GM12878 (cell line): ENCODE measurements around the gene C2orf92. TPM values are rescaled to one million over a fixed set of nuclear protein-coding genes. Genes with fewer than 3 reads are reported as not detected.
A peak's percentile ranks its signal among the peaks of the same experiment; 100 is the strongest.

Experiments
- ATAC-seq: fragments of 200-7000 bp; cut with Tn5 transposase; 3 replicates; pipeline ENCODE4 v1.9.1; 2020; ENCODE audit warnings: mild to moderate bottlenecking, moderate library complexity
- BruUV-seq: library from RNA; stranded (reverse); fragments of 400-500 nt; replicated peaks from 2 replicates; lab custom pipeline; 2021; lab: Mats Ljungman, UMichigan
- CTCF ChIA-PET: fragments of 300-600 bp; sonication (Branson Sonifier 250); formaldehyde crosslinking; extraction: SDS; loops from one replicate; lab custom pipeline; 2021; ENCODE audit warnings: inconsistent platforms; lab: Yijun Ruan, JAX
- POLR2A ChIA-PET: fragments of 350-600 bp; formaldehyde crosslinking; extraction: SDS; loops from one replicate; lab custom pipeline; 2021; ENCODE audit warnings: inconsistent platforms; lab: Charles Lee
- RAD21 ChIA-PET: fragments of 300-600 bp; sonication (Branson Sonifier 250); formaldehyde crosslinking; loops from one replicate; lab custom pipeline; 2023; ENCODE audit warnings: antibody characterized with exemption; ENCODE audit not compliant: unreplicated experiment; lab: Charles Lee
- SMC1A ChIA-PET: fragments of 300-600 bp; sonication (Branson Sonifier 250); formaldehyde crosslinking; loops from one replicate; lab custom pipeline; 2023; ENCODE audit not compliant: unreplicated experiment, uncharacterized antibody; lab: Charles Lee
- DNase-seq: peaks from one replicate; pipeline ENCODE4 v3.0.0-alpha.2; 2011; ENCODE audit warnings: low read depth, low spot score
- FAIRE-seq: peaks from 3 replicates; lab custom pipeline; 2011; peaks lifted over from hg19 to GRCh38; lab: Jason Lieb, UNC
- H2AFZ ChIP-seq: 2 replicates; pipeline ENCODE4 v1.6.0; 2011; ENCODE audit warnings: low read depth, low read length, control low read depth; ENCODE audit not compliant: control insufficient read depth
- H3K27ac ChIP-seq: 2 replicates; pipeline ENCODE4 v1.5.1; 2011; ENCODE audit warnings: control low read depth; ENCODE audit not compliant: control insufficient read depth, insufficient read depth
- H3K27me3 ChIP-seq, 2 experiments: replicated peaks in 1 of 2; 2 replicates each; pipeline versions ENCODE4 v1.6.0 to v1.6.1; 2011; ENCODE audit warnings: low read length in 1 of 2; ENCODE audit not compliant: control insufficient read depth in 2 of 2, insufficient read depth in 2 of 2
- H3K36me3 ChIP-seq, 2 experiments: 2 replicates each; pipeline ENCODE4 v1.5.1; 2011; ENCODE audit warnings: low read length in 1 of 2; ENCODE audit not compliant: control insufficient read depth in 2 of 2, insufficient read depth in 2 of 2
- H3K4me1 ChIP-seq: 2 replicates; pipeline ENCODE4 v1.6.1; 2011; ENCODE audit warnings: mild to moderate bottlenecking, low read length, moderate library complexity, mixed read lengths; ENCODE audit not compliant: control insufficient read depth, insufficient read depth
- H3K4me2 ChIP-seq: 2 replicates; pipeline ENCODE4 v1.6.0; 2011; ENCODE audit warnings: control low read depth; ENCODE audit not compliant: control insufficient read depth, insufficient read depth
- H3K4me3 ChIP-seq: fragments of 200-600 bp; sonication (generic); 2 replicates; pipeline ENCODE4 v1.5.1; 2016
- H3K79me2 ChIP-seq: 2 replicates; pipeline ENCODE4 v1.6.0; 2011; ENCODE audit warnings: low read length; ENCODE audit not compliant: control insufficient read depth, insufficient read depth
- H3K9ac ChIP-seq: 2 replicates; pipeline ENCODE4 v1.8.0; 2011; ENCODE audit warnings: low read length, control low read depth, mixed read lengths; ENCODE audit not compliant: control insufficient read depth, insufficient read depth
- H3K9me3 ChIP-seq: replicated peaks from 3 replicates; pipeline ENCODE4 v1.5.1; 2011; ENCODE audit warnings: mild to moderate bottlenecking, low read length; ENCODE audit not compliant: control insufficient read depth, insufficient read depth
- H4K20me1 ChIP-seq: 2 replicates; pipeline ENCODE4 v1.6.0; 2011; ENCODE audit not compliant: control insufficient read depth, insufficient read depth
- CREM ChIP-seq: IDR thresholded peaks from 2 replicates; pipeline ENCODE4 v1.6.1; 2014; ENCODE audit warnings: antibody characterized with exemption, low read depth
- EGR1 ChIP-seq, 2 experiments: IDR thresholded peaks; 1 replicate in 1 of 2; 2 replicates in 1 of 2; pipeline ENCODE4 v1.6.1; 2011 to 2012; ENCODE audit warnings: low read depth in 2 of 2, low read length in 2 of 2, borderline replicate concordance in 1 of 2, mild to moderate bottlenecking in 1 of 2, moderate library complexity in 1 of 2
- FOXK2 ChIP-seq: fragments of 450-650 bp; IDR thresholded peaks from 2 replicates; pipeline ENCODE4 v1.6.1; 2017; ENCODE audit warnings: mild to moderate bottlenecking, moderate library complexity
- FOXM1 ChIP-seq: IDR thresholded peaks from 2 replicates; pipeline ENCODE4 v1.6.1; 2012; ENCODE audit warnings: low read depth, mild to moderate bottlenecking, inconsistent platforms, low read length, moderate library complexity
- HDAC6 ChIP-seq: fragments of 200-600 bp; sonication (generic); IDR thresholded peaks from one replicate; pipeline ENCODE4 v1.8.0; 2017; ENCODE audit warnings: antibody characterized with exemption; ENCODE audit not compliant: unreplicated experiment
- MAX ChIP-seq: IDR thresholded peaks from 2 replicates; pipeline ENCODE4 v1.6.1; 2012; ENCODE audit warnings: low read depth, low read length, improper control_type of control experiment
- MEF2A ChIP-seq: IDR thresholded peaks from 2 replicates; pipeline ENCODE4 v1.6.1; 2011; ENCODE audit warnings: low read depth, mild to moderate bottlenecking, low read length, moderate library complexity; ENCODE audit not compliant: insufficient read depth
- NFXL1 ChIP-seq: fragments of 450-650 bp; IDR thresholded peaks from 2 replicates; pipeline ENCODE4 v1.6.1; 2017; ENCODE audit warnings: antibody characterized with exemption, mild to moderate bottlenecking, borderline replicate concordance
- NFYB ChIP-seq: IDR thresholded peaks from 2 replicates; pipeline ENCODE4 v1.6.1; 2011; ENCODE audit warnings: low read depth, mild to moderate bottlenecking, low read length, improper control_type of control experiment, moderate library complexity; ENCODE audit not compliant: insufficient read depth
- SKIL ChIP-seq: fragments of 450-650 bp; IDR thresholded peaks from 2 replicates; pipeline ENCODE4 v1.6.1; 2017; ENCODE audit warnings: mild to moderate bottlenecking, low read depth, inconsistent platforms; ENCODE audit not compliant: poor library complexity, severe bottlenecking
- STAT3 ChIP-seq: IDR thresholded peaks from 2 replicates; pipeline ENCODE4 v1.6.1; 2011; ENCODE audit warnings: low read depth, low read length, improper control_type of control experiment
- TBL1XR1 ChIP-seq: IDR thresholded peaks from 2 replicates; pipeline ENCODE4 v1.6.1; 2012; ENCODE audit warnings: low read depth, low read length, improper control_type of control experiment
- ZNF622 ChIP-seq: fragments of 450-650 bp; IDR thresholded peaks from 2 replicates; pipeline ENCODE4 v1.6.1; 2017; ENCODE audit warnings: mild to moderate bottlenecking, inconsistent platforms
- WGBS: methylation state at CpG from one replicate; pipeline ENCODE4 v1.1.6; 2016; ENCODE audit warnings: low lambda C conversion rate; ENCODE audit not compliant: insufficient replicate concordance, insufficient coverage; ENCODE audit errors: missing lambda C conversion rate; 5-methylcytosine and 5-hydroxymethylcytosine counted together
- in situ Hi-C: fragments of 300-500 bp; cut with MboI; formaldehyde crosslinking; loops from 9 replicates; pipeline ENCODE4 v1.14.3; 2018; ENCODE audit warnings: mixed read lengths
- intact Hi-C: fragments of 100-400 bp; cut with micrococcal nuclease; formaldehyde crosslinking; loops from one replicate; pipeline ENCODE4 v1.14.2; 2022; ENCODE audit not compliant: unreplicated experiment
- polyA plus RNA-seq, 11 experiments: library from polyadenylated mRNA; depleted of rRNA in 4 of 11; unstranded in 6 of 11; stranded (reverse) in 5 of 11; fragments of >200 nt; fragmentation: Nextera tagmentation in 4 of 11; fragmentation: Illumina TruSeq in 1 of 11; extraction: Ambion mirVana in 4 of 11; extraction: Trizol in 1 of 11; gene quantifications; 1 replicate in 1 of 11; 2 replicates in 10 of 11; pipeline versions ENCODE4 v1.2.1 to v1.2.3, GENCODE V29; 2011 to 2016; ENCODE audit warnings: inconsistent platforms in 2 of 11, missing spikeins in 2 of 11, low read depth in 1 of 11
- total RNA-seq, 4 experiments: library from RNA; depleted of rRNA in 3 of 4; stranded (reverse); fragments of >200 nt in 3 of 4; fragmentation: Illumina TruSeq in 1 of 4; extraction: Trizol in 1 of 4; gene quantifications; 2 replicates each; pipeline versions ENCODE4 v1.2.1 to v1.2.3, GENCODE V29; 2013 to 2021
- TF ChIP-seq, protein P1 (sequence below): fragments of 450-650 bp; formaldehyde crosslinking; IDR thresholded peaks from 2 replicates; pipeline ENCODE4 v1.5.0; 2022; ENCODE audit warnings: mild to moderate bottlenecking, missing genetic modification characterization
- TF ChIP-seq, protein P2 (sequence below): IDR thresholded peaks from 2 replicates; pipeline ENCODE4 v1.6.1; 2011; ENCODE audit warnings: low read depth, low read length, improper control_type of control experiment, borderline replicate concordance

C2orf92 gene
- total and polyA plus RNA-seq, 10 of the 15 experiments (the other 5 are each of a cell fraction or from before 2014, with no cell fraction given): 0.40 to 10.1 (median 3.7) TPM

DNA sequence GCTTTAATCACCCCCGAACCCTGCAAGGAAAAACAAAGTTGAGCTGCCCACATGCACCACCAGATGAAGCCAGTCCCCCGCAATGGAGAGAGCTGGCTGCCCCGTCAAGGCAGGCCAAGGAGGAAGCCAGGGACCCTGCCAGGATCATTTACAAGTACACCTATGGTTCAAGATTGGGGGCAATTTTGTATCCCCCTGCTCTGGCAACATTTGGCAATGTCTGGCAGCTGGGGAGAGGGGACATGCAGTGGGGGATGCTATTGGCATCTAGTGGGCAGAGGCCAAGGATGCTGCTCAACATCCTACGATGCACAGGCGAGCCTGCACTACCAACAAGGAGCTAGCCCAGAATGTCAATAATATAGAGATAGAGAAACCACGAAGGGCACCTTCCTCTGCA is 7.6 kb upstream of the C2orf92 start (continued):
- TF ChIP-seq, protein P1, sequence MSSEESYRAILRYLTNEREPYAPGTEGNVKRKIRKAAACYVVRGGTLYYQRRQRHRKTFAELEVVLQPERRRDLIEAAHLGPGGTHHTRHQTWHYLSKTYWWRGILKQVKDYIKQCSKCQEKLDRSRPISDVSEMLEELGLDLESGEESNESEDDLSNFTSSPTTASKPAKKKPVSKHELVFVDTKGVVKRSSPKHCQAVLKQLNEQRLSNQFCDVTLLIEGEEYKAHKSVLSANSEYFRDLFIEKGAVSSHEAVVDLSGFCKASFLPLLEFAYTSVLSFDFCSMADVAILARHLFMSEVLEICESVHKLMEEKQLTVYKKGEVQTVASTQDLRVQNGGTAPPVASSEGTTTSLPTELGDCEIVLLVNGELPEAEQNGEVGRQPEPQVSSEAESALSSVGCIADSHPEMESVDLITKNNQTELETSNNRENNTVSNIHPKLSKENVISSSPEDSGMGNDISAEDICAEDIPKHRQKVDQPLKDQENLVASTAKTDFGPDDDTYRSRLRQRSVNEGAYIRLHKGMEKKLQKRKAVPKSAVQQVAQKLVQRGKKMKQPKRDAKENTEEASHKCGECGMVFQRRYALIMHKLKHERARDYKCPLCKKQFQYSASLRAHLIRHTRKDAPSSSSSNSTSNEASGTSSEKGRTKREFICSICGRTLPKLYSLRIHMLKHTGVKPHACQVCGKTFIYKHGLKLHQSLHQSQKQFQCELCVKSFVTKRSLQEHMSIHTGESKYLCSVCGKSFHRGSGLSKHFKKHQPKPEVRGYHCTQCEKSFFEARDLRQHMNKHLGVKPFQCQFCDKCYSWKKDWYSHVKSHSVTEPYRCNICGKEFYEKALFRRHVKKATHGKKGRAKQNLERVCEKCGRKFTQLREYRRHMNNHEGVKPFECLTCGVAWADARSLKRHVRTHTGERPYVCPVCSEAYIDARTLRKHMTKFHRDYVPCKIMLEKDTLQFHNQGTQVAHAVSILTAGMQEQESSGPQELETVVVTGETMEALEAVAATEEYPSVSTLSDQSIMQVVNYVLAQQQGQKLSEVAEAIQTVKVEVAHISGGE (CRISPR knock-in tag): no peak
- TF ChIP-seq FOXK2 (no peak), NFYB (no peak), TBL1XR1 (no peak), MEF2A (no peak), FOXM1 (no peak), EGR1 (IDR thresholded peaks at IDR 0.05; ENCODE audit: borderline replicate concordance in 1 of 2, low read depth in 2 of 2, low read length in 2 of 2) (no peak)
- TF ChIP-seq, all 136 proteins: peak for 0

DNA sequence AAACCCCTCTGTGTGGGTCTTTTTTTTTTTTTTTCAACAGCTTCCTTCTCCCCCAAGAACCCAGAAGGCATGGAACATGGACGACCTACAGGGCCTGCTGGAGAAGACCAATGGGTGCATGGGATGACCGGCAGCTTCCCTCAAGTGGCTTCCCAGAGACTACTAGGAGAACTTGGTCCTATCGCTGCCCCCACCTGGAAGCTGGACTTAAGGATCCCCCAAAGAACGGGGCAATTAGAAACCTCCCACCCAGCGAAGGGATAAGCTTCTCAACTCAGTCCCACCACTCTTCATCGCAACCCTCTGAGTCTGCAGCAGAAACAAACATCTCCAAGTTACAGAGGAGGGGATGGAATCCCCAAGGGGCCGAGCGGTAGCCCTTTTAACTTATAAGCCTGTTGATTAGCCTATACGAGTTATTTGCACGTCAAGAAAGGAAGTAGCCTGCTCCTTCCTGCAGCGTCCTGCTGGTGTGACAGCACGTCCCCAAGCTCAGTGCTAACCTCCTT is 7.1 kb upstream of the C2orf92 start:
- H3K79me2 ChIP-seq: peaks cover 32% of the 10 kb centered on the region
- peak overlapping the region; percentile 70 for H2AFZ ChIP-seq
- H3K27me3 ChIP-seq: no peaks in the 10 kb centered on the region
- ChIA-PET RAD21 (interaction anchor here (1.1 to 5.9 kb wide), 8 partner anchors 11 to 72 kb away, joined by 3 to 76 read pairs (median 12); partner anchors contain the start of genes ANKRD36B and COX5B), SMC1A (interaction anchor here (0.9 to 5.6 kb wide), 11 partner anchors 9 to 1599 kb away, joined by 3 to 81 read pairs (median 7); partner anchors contain the start of gene COX5B), POLR2A (interaction anchor here (0.8 to 7.5 kb wide), 11 partner anchors 11 to 1601 kb away, joined by 3 to 132 read pairs (median 4); partner anchors contain the start of gene COX5B), CTCF (interaction anchor here (1.3 to 6.0 kb wide), 8 partner anchors 12 to 72 kb away, joined by 3 to 114 read pairs (median 8); partner anchors contain the start of gene COX5B)
- peaks cover 3 to 4% of the 10 kb centered on the region in 2 experiments; a peak in 2 of 4 replicates for H3K36me3 ChIP-seq
- intact Hi-C loops: loop anchor here (2.0 kb wide), 2 partner anchors 16 to 72 kb away; partner anchors contain the start of gene COX5B
- WGBS: 12% methylated on average over 12 of the region's 12 CpGs
- in situ Hi-C loops: loop anchor here (10.0 kb wide), 1 partner anchor 1598 kb away; no protein-coding TSS in a partner anchor
- H3K9me3 ChIP-seq: no peaks in the 10 kb centered on the region
- no peaks in the 10 kb centered on the region; the same call in 1 of the 2 replicates for H3K4me1 ChIP-seq
- DNase-seq: no peak
- H4K20me1 ChIP-seq: peaks cover 2% of the 10 kb centered on the region; the same call in 1 of the 2 replicates
- no TSS peak for BruUV-seq
- peak overlapping the region; percentile 98 for H3K4me3 ChIP-seq
- FAIRE-seq: no peak
- ATAC-seq: peak; percentile 58
- H3K9ac ChIP-seq: peak overlapping the region; percentile 96
- peak overlapping the region; percentile 90 for H3K4me2 ChIP-seq
- H3K27ac ChIP-seq: peak overlapping the region; percentile 96
- TF ChIP-seq MAX: 0 out of 2 replicates have a peak, but pooled peaks have one; percentile 12
- TF ChIP-seq NFXL1: no peak
- TF ChIP-seq SKIL: no peak
- TF ChIP-seq HDAC6: no peak
- no peak for TF ChIP-seq CREM
- TF ChIP-seq, protein P2, sequence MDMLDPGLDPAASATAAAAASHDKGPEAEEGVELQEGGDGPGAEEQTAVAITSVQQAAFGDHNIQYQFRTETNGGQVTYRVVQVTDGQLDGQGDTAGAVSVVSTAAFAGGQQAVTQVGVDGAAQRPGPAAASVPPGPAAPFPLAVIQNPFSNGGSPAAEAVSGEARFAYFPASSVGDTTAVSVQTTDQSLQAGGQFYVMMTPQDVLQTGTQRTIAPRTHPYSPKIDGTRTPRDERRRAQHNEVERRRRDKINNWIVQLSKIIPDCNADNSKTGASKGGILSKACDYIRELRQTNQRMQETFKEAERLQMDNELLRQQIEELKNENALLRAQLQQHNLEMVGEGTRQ: no peak
- TF ChIP-seq ZNF622: no peak
- TF ChIP-seq STAT3: no peak
